Measurements from ENCODE around the gene MED27.

GRCh38 chr9:132059361-132059760 is 20.3 kb downstream of the MED27 start:
- TF ChIP-seq CTCF (conservative IDR thresholded peaks at IDR 0.05 in 1 of 2, IDR thresholded peaks at IDR 0.05 in 1 of 2; ENCODE audit: low read depth in 1 of 2, low read length in 2 of 2) (no peak), EZH2 (IDR thresholded peaks at IDR 0.05; ENCODE audit: low read length, missing control alignments) (no peak)
